Gastroesophageal sphincter (tissue), 4 donors: ENCODE data around the gene ABI1. TPM values are rescaled to one million over a fixed set of nuclear protein-coding genes. Genes with fewer than 3 reads are reported as not detected.
"Not testable (repeated sequence)": the region's sequence is repeated elsewhere in the genome, so short reads cannot be mapped to it uniquely, and the experiment has no call there.

Experiments used
- ATAC-seq: fragments of 150-250 bp; one replicate; pipeline ENCODE4 v1.9.1; 2016; ENCODE audit warnings: mild to moderate bottlenecking, moderate library complexity
- H3K27ac ChIP-seq, 4 donors: fragments of 200-600 bp; sonication (generic) in 3 of 4; 1 replicate in 3 of 4; 2 replicates in 1 of 4; pipeline ENCODE4 v1.5.1; 2016 to 2019
- H3K27me3 ChIP-seq: fragments of 200-600 bp; sonication (generic); one replicate; pipeline ENCODE4 v1.5.1; 2019
- H3K36me3 ChIP-seq, 2 donors: fragments of 200-600 bp; sonication (generic); one replicate each; pipeline ENCODE4 v1.5.1; 2019; ENCODE audit warnings: control low read depth in 1 of 2
- H3K4me1 ChIP-seq, 3 donors: fragments of 200-600 bp; sonication (generic); 1 replicate in 2 of 3; 2 replicates in 1 of 3; pipeline ENCODE4 v1.5.1; 2016 to 2019; ENCODE audit warnings: control low read depth in 2 of 3
- H3K4me3 ChIP-seq, 2 donors: fragments of 200-600 bp; sonication (generic); one replicate each; pipeline ENCODE4 v1.5.1; 2019; ENCODE audit warnings: mild to moderate bottlenecking in 1 of 2, moderate library complexity in 1 of 2
- H3K9me3 ChIP-seq, 3 donors: fragments of 200-600 bp; sonication (generic); one replicate each; pipeline ENCODE4 v1.5.1; 2017 to 2019; ENCODE audit warnings: control low read depth in 2 of 3
- CTCF ChIP-seq, 4 experiments: fragments of 200-600 bp in 2 of 4; fragments of 450-650 bp in 2 of 4; sonication (generic) in 1 of 4; IDR thresholded peaks; one replicate each; pipeline ENCODE4 v1.5.1; 2017 to 2019; ENCODE audit warnings: antibody characterized with exemption in 4 of 4, mild to moderate bottlenecking in 2 of 4, moderate library complexity in 2 of 4
- EP300 ChIP-seq: sonication (generic); formaldehyde crosslinking; IDR thresholded peaks from one replicate; pipeline ENCODE4 v1.6.1; 2017; ENCODE audit warnings: antibody characterized with exemption, mild to moderate bottlenecking
- POLR2A ChIP-seq, 2 donors: fragments of 450-650 bp; IDR thresholded peaks; one replicate each; pipeline ENCODE4 v1.6.1; 2017; ENCODE audit warnings: antibody characterized with exemption in 2 of 2, mild to moderate bottlenecking in 2 of 2, moderate library complexity in 1 of 2
- POLR2AphosphoS5 ChIP-seq: sonication (generic); formaldehyde crosslinking; IDR thresholded peaks from one replicate; pipeline ENCODE4 v1.6.1; 2017; ENCODE audit warnings: antibody characterized with exemption
- WGBS, 2 donors: methylation state at CpG; one replicate each; pipeline ENCODE4 v1.1.5; 2018; ENCODE audit warnings: low coverage in 1 of 2; 5-methylcytosine and 5-hydroxymethylcytosine counted together
- total RNA-seq, 4 donors: library from RNA; depleted of rRNA; stranded (reverse); fragments of >200 nt; gene quantifications; one replicate each; pipeline ENCODE4 v1.1.0, GENCODE V29; 2016

The ABI1 gene
- total RNA-seq, 4 donors from 2014 or later: 46.4 to 70.9 (median 50.8) TPM

- peaks cover 5 to 54% (median 21%) of the 10 kb centered on the region in 3 donors for H3K4me1 ChIP-seq
- H3K4me3 ChIP-seq: peak overlapping the region; percentile 67 to 97
- 1% methylated on average over 14 to 15 of the region's 15 CpGs for WGBS, 2 donors
- no peak for ATAC-seq
- H3K36me3 ChIP-seq: no peaks in the 10 kb centered on the region
- peaks cover 18% of the 10 kb centered on the region for H3K27me3 ChIP-seq
- TF ChIP-seq POLR2A (IDR thresholded peaks at IDR 0.05) (no peak), CTCF (IDR thresholded peaks at IDR 0.05) (no peak), POLR2AphosphoS5 (no peak), EP300 (no peak)
- H3K9me3 ChIP-seq: no peaks in the 10 kb centered on the region
- peak overlapping the region; percentile 79 to 98 (median 94) for H3K27ac ChIP-seq
Observed at GRCh38 chr10:26859241-26860101, 1.3 kb downstream of the ABI1 start.

- ATAC-seq: no peak
- 23 to 32% methylated on average over 2 of the region's 2 CpGs for WGBS, 2 donors
- TF ChIP-seq CTCF (IDR thresholded peaks at IDR 0.05): no peak
- Histone ChIP-seq H3K9me3 (no peaks in the 10 kb centered on the region), H3K36me3 (no peaks in the 10 kb centered on the region), H3K27me3 (peaks cover 10% of the 10 kb centered on the region), H3K27ac (peak overlapping the region in 3 of 4 donors; percentile 32 to 95 (median 93)), H3K4me3 (peak overlapping the region; percentile 67 to 97), H3K4me1 (peaks cover 7 to 62% (median 21%) of the 10 kb centered on the region in 3 donors)
Observed at GRCh38 chr10:26858707-26859034, 2.1 kb downstream of the ABI1 start.

- H3K36me3 ChIP-seq: no peaks in the 10 kb centered on the region
- peaks cover 7 to 63% (median 21%) of the 10 kb centered on the region in 3 donors for H3K4me1 ChIP-seq
- WGBS, 2 donors: 14 to 39% methylated on average over 6 of the region's 7 CpGs
- TF ChIP-seq CTCF (IDR thresholded peaks at IDR 0.05): no peak
- TF ChIP-seq POLR2A (IDR thresholded peaks at IDR 0.05): no peak
- no peak for TF ChIP-seq EP300
- TF ChIP-seq POLR2AphosphoS5: no peak
- H3K9me3 ChIP-seq: no peaks in the 10 kb centered on the region
- ATAC-seq: no peak
- H3K4me3 ChIP-seq: peak overlapping the region in 1 of 2 donors; percentile 97
- peaks cover 5% of the 10 kb centered on the region for H3K27me3 ChIP-seq
- peak overlapping the region in 3 of 4 donors; percentile 27 to 95 (median 49) for H3K27ac ChIP-seq
Observed at GRCh38 chr10:26857991-26858706, 2.6 kb downstream of the ABI1 start.

- not testable (repeated sequence) for H3K4me3 ChIP-seq, H3K27me3 ChIP-seq, H3K36me3 ChIP-seq, ATAC-seq, H3K9me3 ChIP-seq
- Histone ChIP-seq H3K4me1 (peaks cover 7 to 63% (median 21%) of the 10 kb centered on the region in 3 donors), H3K27ac (peak overlapping the region in 1 of 4 donors; percentile 95)
Observed at GRCh38 chr10:26857553-26857952, 3.2 kb downstream of the ABI1 start.

- H3K27me3 ChIP-seq: no peaks in the 10 kb centered on the region
- no peak overlapping the region for H3K27ac ChIP-seq
- WGBS, 2 donors: 42 to 60% methylated on average over 2 to 3 of the region's 3 CpGs
- ATAC-seq: no peak
- no peak for TF ChIP-seq EP300
- TF ChIP-seq CTCF (IDR thresholded peaks at IDR 0.05): no peak
- no peak for TF ChIP-seq POLR2AphosphoS5
- no peak for TF ChIP-seq POLR2A (IDR thresholded peaks at IDR 0.05)
- H3K36me3 ChIP-seq: no peaks in the 10 kb centered on the region
- H3K4me1 ChIP-seq: peaks cover 7 to 66% (median 21%) of the 10 kb centered on the region in 3 donors
- H3K4me3 ChIP-seq: no peak overlapping the region
- H3K9me3 ChIP-seq: no peaks in the 10 kb centered on the region
Observed at GRCh38 chr10:26855186-26855585, 5.6 kb downstream of the ABI1 start.
